H1 (cell line): Measurements from ENCODE around the gene GCGR. TPM values are rescaled to one million over a fixed set of nuclear protein-coding genes. Genes with fewer than 3 reads are reported as not detected.

Source experiments
- CHD7 ChIP-seq: fragments of 300-600 bp; sonication (generic); IDR thresholded peaks from 2 replicates; pipeline ENCODE4 v1.7.1; 2012; ENCODE audit warnings: low read length, moderate library complexity, mild to moderate bottlenecking, inconsistent platforms; ENCODE audit not compliant: insufficient replicate concordance
- polyA plus RNA-seq, 7 experiments: library from polyadenylated mRNA; depleted of rRNA in 3 of 7; stranded (reverse) in 5 of 7; unstranded in 2 of 7; fragments of >200 nt in 5 of 7; fragments of 200-250 nt in 2 of 7; gene quantifications; 1 replicate in 5 of 7; 2 replicates in 1 of 7; 4 replicates in 1 of 7; pipeline versions ENCODE4 v1.2.1 to v1.2.3, GENCODE V29; 2011 to 2013; ENCODE audit warnings: missing spikeins in 2 of 7, mixed read lengths in 2 of 7
- total RNA-seq: library from RNA; stranded (reverse); fragmentation: NEBNext Ultra II Directional; extraction: Animal tissue kit (Norgen Biotek cat#: 25700); gene quantifications from 2 replicates; pipeline ENCODE4 v1.2.1, GENCODE V29; 2021

The GCGR gene
- total and polyA plus RNA-seq, 2 of the 8 experiments (the other 6 are each of a cell fraction or from before 2014, with no cell fraction given): 0.44 to 0.56 TPM

GRCh38 chr17:81802048-81802758 is 1.7 kb upstream of the GCGR start (continued):
- no peak for TF ChIP-seq CHD7
- TF ChIP-seq, all 59 proteins: peak for 0
